IMR-90 (cell line): ENCODE results near the gene ANKRD7. TPM values are rescaled to one million over a fixed set of nuclear protein-coding genes. Genes with fewer than 3 reads are reported as not detected.

ENCODE experiments used
- ATAC-seq: fragments of 200-7000 bp; cut with Tn5 transposase; 2 replicates; pipeline ENCODE4 v1.9.1; 2020; ENCODE audit warnings: low read depth, mild to moderate bottlenecking, moderate library complexity
- BruUV-seq: library from RNA; stranded (reverse); fragments of 400-500 nt; replicated peaks from 2 replicates; lab custom pipeline; 2021; lab: Mats Ljungman, UMichigan
- CTCF ChIA-PET: fragments of 300-600 bp; formaldehyde crosslinking; extraction: SDS; loops from one replicate; lab custom pipeline; 2021; ENCODE audit warnings: antibody characterized with exemption; lab: Yijun Ruan, JAX
- POLR2A ChIA-PET: fragments of 300-600 bp; sonication (Branson Sonifier 250); formaldehyde crosslinking; loops from one replicate; lab custom pipeline; 2022; ENCODE audit warnings: antibody characterized with exemption; ENCODE audit not compliant: unreplicated experiment; lab: Charles Lee
- DNase-seq: peaks from one replicate; pipeline ENCODE4 v3.0.0; 2013
- H2AFZ ChIP-seq: replicated peaks from 2 replicates; pipeline ENCODE3; 2013; ENCODE audit warnings: low read length, mild to moderate bottlenecking; ENCODE audit not compliant: poor library complexity
- H2AK5ac ChIP-seq: 2 replicates; pipeline ENCODE4 v1.6.1; 2013; ENCODE audit warnings: low read depth, low read length, inconsistent platforms
- H2AK9ac ChIP-seq: replicated peaks from 2 replicates; pipeline ENCODE3; 2013; ENCODE audit warnings: mild to moderate bottlenecking, low read depth, low read length, moderate library complexity; ENCODE audit not compliant: poor library complexity
- H2BK120ac ChIP-seq: 2 replicates; pipeline ENCODE4 v1.6.1; 2013; ENCODE audit warnings: low read depth, low read length, inconsistent platforms
- H2BK15ac ChIP-seq: 3 replicates; pipeline ENCODE4 v1.6.1; 2013; ENCODE audit warnings: low read depth, low read length, inconsistent platforms
- H2BK20ac ChIP-seq: 2 replicates; pipeline ENCODE4 v1.6.1; 2013; ENCODE audit warnings: low read depth, mild to moderate bottlenecking, inconsistent platforms, low read length, moderate library complexity
- H2BK5ac ChIP-seq: 2 replicates; pipeline ENCODE4 v1.6.1; 2013; ENCODE audit warnings: mild to moderate bottlenecking, low read depth, low read length, inconsistent platforms; ENCODE audit not compliant: poor library complexity, severe bottlenecking
- H3K14ac ChIP-seq: replicated peaks from 2 replicates; pipeline ENCODE4 v1.6.1; 2013; ENCODE audit warnings: low read depth, low read length, inconsistent platforms
- H3K18ac ChIP-seq: 2 replicates; pipeline ENCODE4 v1.6.1; 2013; ENCODE audit warnings: low read depth, low read length, control low read depth
- H3K23ac ChIP-seq: 2 replicates; pipeline ENCODE4 v1.6.1; 2013; ENCODE audit warnings: low read depth, low read length, inconsistent platforms
- H3K27ac ChIP-seq: 2 replicates; pipeline ENCODE4 v1.5.1; 2013; ENCODE audit warnings: mild to moderate bottlenecking, control low read depth, low read length; ENCODE audit not compliant: insufficient read depth
- H3K27me3 ChIP-seq: 2 replicates; pipeline ENCODE4 v1.6.1; 2013; ENCODE audit warnings: low read length; ENCODE audit not compliant: control insufficient read depth, insufficient read depth
- H3K36me3 ChIP-seq: 2 replicates; pipeline ENCODE4 v1.6.1; 2013; ENCODE audit warnings: low read length, mixed read lengths; ENCODE audit not compliant: control insufficient read depth, insufficient read depth
- H3K4ac ChIP-seq: 2 replicates; pipeline ENCODE4 v1.6.1; 2013; ENCODE audit warnings: low read depth, low read length, inconsistent platforms
- H3K4me1 ChIP-seq: 2 replicates; pipeline ENCODE4 v1.6.1; 2013; ENCODE audit warnings: low read length, mixed read lengths; ENCODE audit not compliant: control insufficient read depth, insufficient read depth
- H3K4me2 ChIP-seq: 2 replicates; pipeline ENCODE4 v1.6.1; 2013; ENCODE audit warnings: low read depth, mild to moderate bottlenecking, control low read depth, low read length, moderate library complexity
- H3K4me3 ChIP-seq: 2 replicates; pipeline ENCODE4 v1.5.1; 2013; ENCODE audit warnings: low read depth, mild to moderate bottlenecking, control low read depth, low read length, moderate library complexity; ENCODE audit not compliant: insufficient read depth
- H3K56ac ChIP-seq: 2 replicates; pipeline ENCODE4 v1.6.1; 2013; ENCODE audit warnings: low read length, inconsistent platforms; ENCODE audit not compliant: insufficient read depth; ENCODE audit errors: extremely low read depth
- H3K79me1 ChIP-seq, 2 experiments: 2 replicates each; pipeline ENCODE4 v1.6.1; 2013; ENCODE audit warnings: low read length in 2 of 2, inconsistent platforms in 1 of 2, low read depth in 1 of 2
- H3K9ac ChIP-seq: 2 replicates; pipeline ENCODE4 v1.6.1; 2013; ENCODE audit warnings: low read depth, low read length, control low read depth
- H3K9me1 ChIP-seq: 2 replicates; pipeline ENCODE4 v1.6.1; 2013; ENCODE audit warnings: low read length, inconsistent platforms; ENCODE audit not compliant: insufficient read depth
- H3K9me3 ChIP-seq: 2 replicates; pipeline ENCODE4 v1.6.1; 2013; ENCODE audit warnings: low read length; ENCODE audit not compliant: control insufficient read depth, insufficient read depth
- H4K20me1 ChIP-seq: 2 replicates; pipeline ENCODE4 v1.6.1; 2013; ENCODE audit warnings: low read length, inconsistent platforms; ENCODE audit not compliant: insufficient read depth
- H4K5ac ChIP-seq: 2 replicates; pipeline ENCODE4 v1.6.1; 2013; ENCODE audit warnings: mild to moderate bottlenecking, low read depth, low read length, control low read depth
- H4K8ac ChIP-seq, 2 experiments: 2 replicates each; pipeline ENCODE4 v1.6.1; 2013; ENCODE audit warnings: low read depth in 2 of 2, low read length in 2 of 2, control low read depth in 1 of 2, inconsistent platforms in 1 of 2
- H4K91ac ChIP-seq: 2 replicates; pipeline ENCODE4 v1.6.1; 2013; ENCODE audit warnings: low read depth, low read length, inconsistent platforms; ENCODE audit not compliant: insufficient read depth
- BHLHE40 ChIP-seq: fragments of 150-350 bp; IDR thresholded peaks from 2 replicates; pipeline ENCODE4 v1.6.1; 2016; ENCODE audit warnings: mild to moderate bottlenecking, low read depth, low read length
- FOS ChIP-seq: fragments of 150-350 bp; IDR thresholded peaks from 2 replicates; pipeline ENCODE4 v1.6.1; 2016; ENCODE audit warnings: low read depth, low read length
- MAFK ChIP-seq: IDR thresholded peaks from 2 replicates; pipeline ENCODE4 v1.6.1; 2012; ENCODE audit warnings: low read depth, low read length, improper control_type of control experiment
- MAZ ChIP-seq: IDR thresholded peaks from 2 replicates; pipeline ENCODE4 v1.6.1; 2012; ENCODE audit warnings: low read depth, mild to moderate bottlenecking, low read length, improper control_type of control experiment, moderate library complexity, borderline replicate concordance
- MXI1 ChIP-seq: IDR thresholded peaks from 2 replicates; pipeline ENCODE4 v1.6.1; 2012; ENCODE audit warnings: low read depth, mild to moderate bottlenecking, low read length, moderate library complexity, borderline replicate concordance
- POLR2A ChIP-seq: IDR thresholded peaks from 2 replicates; pipeline ENCODE4 v1.6.1; 2012; ENCODE audit warnings: mild to moderate bottlenecking, low read depth, low read length
- RAD21 ChIP-seq: IDR thresholded peaks from 2 replicates; pipeline ENCODE4 v1.6.1; 2012; ENCODE audit warnings: low read length, improper control_type of control experiment
- RCOR1 ChIP-seq: IDR thresholded peaks from 2 replicates; pipeline ENCODE4 v1.6.1; 2012; ENCODE audit warnings: mild to moderate bottlenecking, low read length, improper control_type of control experiment; ENCODE audit not compliant: insufficient replicate concordance
- SMC3 ChIP-seq: fragments of 150-350 bp; IDR thresholded peaks from 2 replicates; pipeline ENCODE4 v1.6.1; 2016; ENCODE audit warnings: low read depth, mild to moderate bottlenecking, antibody characterized with exemption, low read length, moderate library complexity
- WGBS, 2 experiments: methylation state at CpG; one replicate each; pipeline versions ENCODE4 v1.1.5 to v1.1.7; 2013; ENCODE audit warnings: missing lambda C conversion rate in 2 of 2; ENCODE audit not compliant: insufficient read length in 1 of 2; ENCODE audit errors: extremely low coverage in 2 of 2; 5-methylcytosine and 5-hydroxymethylcytosine counted together
- dilution Hi-C: fragments of 300-500 bp; cut with HindIII; formaldehyde crosslinking; loops from one replicate; pipeline ENCODE4 v1.14.3; 2018; ENCODE audit warnings: low sequenced_read_pairs; ENCODE audit not compliant: unreplicated experiment
- in situ Hi-C: fragments of 300-500 bp; cut with MboI; formaldehyde crosslinking; loops from 3 replicates; pipeline ENCODE4 v1.14.3; 2019; ENCODE audit warnings: low sequenced_read_pairs, inconsistent platforms, mixed read lengths
- intact Hi-C: fragments of 100-400 bp; cut with micrococcal nuclease; formaldehyde crosslinking; loops from 2 replicates; pipeline ENCODE4 v1.10.0; 2022
- polyA plus RNA-seq, 3 experiments: library from polyadenylated mRNA; depleted of rRNA; stranded (reverse); fragments of >200 nt; gene quantifications; 2 replicates each; pipeline ENCODE4 v1.2.3, GENCODE V29; 2012; ENCODE audit warnings: low replicate concordance in 1 of 3
- total RNA-seq: library from RNA; depleted of rRNA; stranded (reverse); fragments of >200 nt; gene quantifications from 2 replicates; pipeline ENCODE4 v1.2.3, GENCODE V29; 2012
- TF ChIP-seq, protein P1 (sequence below): fragments of 150-350 bp; IDR thresholded peaks from 2 replicates; pipeline ENCODE4 v1.6.1; 2017; ENCODE audit warnings: mild to moderate bottlenecking, antibody characterized with exemption, low read length, low read depth
- TF ChIP-seq, protein P2 (sequence below): fragments of 150-350 bp; IDR thresholded peaks from 2 replicates; pipeline ENCODE4 v1.6.1; 2016; ENCODE audit warnings: low read depth, mild to moderate bottlenecking, low read length, moderate library complexity, borderline replicate concordance
- TF ChIP-seq, protein P3 (sequence below): conservative IDR thresholded peaks from 2 replicates; pipeline ENCODE4 v1.5.1; 2012; ENCODE audit warnings: mild to moderate bottlenecking, low read depth, low read length, improper control_type of control experiment

Gene ANKRD7
- total and polyA plus RNA-seq, 2 of the 4 experiments (the other 2 are of a cell fraction): 0.17 to 0.18 TPM

DNA sequence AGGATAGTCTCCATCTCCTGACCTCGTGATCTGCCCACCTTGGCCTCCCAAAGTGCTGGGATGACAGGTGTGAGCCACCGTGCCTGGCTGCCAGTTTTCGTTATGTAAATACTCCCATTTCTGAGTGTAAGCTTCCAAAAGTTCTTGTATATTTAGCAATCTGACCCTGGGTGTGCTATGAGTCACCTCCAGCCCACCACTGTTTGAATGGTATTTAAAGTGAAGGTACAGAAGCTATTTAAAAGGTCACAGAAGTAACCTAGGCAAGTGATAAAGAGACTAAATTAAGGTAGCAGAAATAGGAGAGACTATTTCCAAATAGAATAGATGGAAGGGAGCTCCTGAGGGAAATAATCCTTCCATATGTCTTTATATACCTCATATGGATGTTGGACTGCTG, 3.9 kb upstream of the ANKRD7 start:
- no peak overlapping the region for H2AK5ac ChIP-seq

More for the DNA sequence above, 3.9 kb upstream of the ANKRD7 start:
- Histone ChIP-seq H4K8ac (no peak overlapping the region), H3K14ac (no peak overlapping the region), H3K23ac (no peak overlapping the region), H3K9ac (no peak overlapping the region), H3K79me1 (no peaks in the 10 kb centered on the region), H4K5ac (no peak overlapping the region), H3K18ac (no peak overlapping the region), H2AK9ac (no peak overlapping the region), H2AFZ (no peak overlapping the region), H4K91ac (no peak overlapping the region), H3K4ac (no peak overlapping the region), H2BK5ac (no peak overlapping the region), H2BK20ac (no peak overlapping the region), H3K56ac (no peak overlapping the region), H2BK15ac (no peak overlapping the region), H3K36me3 (no peaks in the 10 kb centered on the region), H2BK120ac (no peak overlapping the region), H3K4me1 (no peaks in the 10 kb centered on the region), H3K4me2 (no peak overlapping the region), H3K4me3 (no peak overlapping the region), H4K20me1 (no peaks in the 10 kb centered on the region), H3K27me3 (no peaks in the 10 kb centered on the region; the same call in 1 of the 2 replicates), H3K9me3 (no peaks in the 10 kb centered on the region), H3K27ac (no peak overlapping the region), H3K9me1 (no peaks in the 10 kb centered on the region)
- no peak for ATAC-seq
- in situ Hi-C loops: no loop called here
- CTCF ChIA-PET: no interaction called here
- DNase-seq: no peak
- intact Hi-C loops: no loop called here
- TF ChIP-seq FOS (no peak), MAFK (no peak), RAD21 (no peak), SMC3 (no peak), POLR2A (no peak), MAZ (no peak), MXI1 (no peak), RCOR1 (no peak), BHLHE40 (no peak)
- TF ChIP-seq, protein P1, sequence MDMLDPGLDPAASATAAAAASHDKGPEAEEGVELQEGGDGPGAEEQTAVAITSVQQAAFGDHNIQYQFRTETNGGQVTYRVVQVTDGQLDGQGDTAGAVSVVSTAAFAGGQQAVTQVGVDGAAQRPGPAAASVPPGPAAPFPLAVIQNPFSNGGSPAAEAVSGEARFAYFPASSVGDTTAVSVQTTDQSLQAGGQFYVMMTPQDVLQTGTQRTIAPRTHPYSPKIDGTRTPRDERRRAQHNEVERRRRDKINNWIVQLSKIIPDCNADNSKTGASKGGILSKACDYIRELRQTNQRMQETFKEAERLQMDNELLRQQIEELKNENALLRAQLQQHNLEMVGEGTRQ: no peak
- TF ChIP-seq, protein P2, sequence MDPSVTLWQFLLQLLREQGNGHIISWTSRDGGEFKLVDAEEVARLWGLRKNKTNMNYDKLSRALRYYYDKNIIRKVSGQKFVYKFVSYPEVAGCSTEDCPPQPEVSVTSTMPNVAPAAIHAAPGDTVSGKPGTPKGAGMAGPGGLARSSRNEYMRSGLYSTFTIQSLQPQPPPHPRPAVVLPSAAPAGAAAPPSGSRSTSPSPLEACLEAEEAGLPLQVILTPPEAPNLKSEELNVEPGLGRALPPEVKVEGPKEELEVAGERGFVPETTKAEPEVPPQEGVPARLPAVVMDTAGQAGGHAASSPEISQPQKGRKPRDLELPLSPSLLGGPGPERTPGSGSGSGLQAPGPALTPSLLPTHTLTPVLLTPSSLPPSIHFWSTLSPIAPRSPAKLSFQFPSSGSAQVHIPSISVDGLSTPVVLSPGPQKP: no peak
- TF ChIP-seq, protein P3, sequence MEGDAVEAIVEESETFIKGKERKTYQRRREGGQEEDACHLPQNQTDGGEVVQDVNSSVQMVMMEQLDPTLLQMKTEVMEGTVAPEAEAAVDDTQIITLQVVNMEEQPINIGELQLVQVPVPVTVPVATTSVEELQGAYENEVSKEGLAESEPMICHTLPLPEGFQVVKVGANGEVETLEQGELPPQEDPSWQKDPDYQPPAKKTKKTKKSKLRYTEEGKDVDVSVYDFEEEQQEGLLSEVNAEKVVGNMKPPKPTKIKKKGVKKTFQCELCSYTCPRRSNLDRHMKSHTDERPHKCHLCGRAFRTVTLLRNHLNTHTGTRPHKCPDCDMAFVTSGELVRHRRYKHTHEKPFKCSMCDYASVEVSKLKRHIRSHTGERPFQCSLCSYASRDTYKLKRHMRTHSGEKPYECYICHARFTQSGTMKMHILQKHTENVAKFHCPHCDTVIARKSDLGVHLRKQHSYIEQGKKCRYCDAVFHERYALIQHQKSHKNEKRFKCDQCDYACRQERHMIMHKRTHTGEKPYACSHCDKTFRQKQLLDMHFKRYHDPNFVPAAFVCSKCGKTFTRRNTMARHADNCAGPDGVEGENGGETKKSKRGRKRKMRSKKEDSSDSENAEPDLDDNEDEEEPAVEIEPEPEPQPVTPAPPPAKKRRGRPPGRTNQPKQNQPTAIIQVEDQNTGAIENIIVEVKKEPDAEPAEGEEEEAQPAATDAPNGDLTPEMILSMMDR: no peak
- dilution Hi-C loops: no loop called here
- POLR2A ChIA-PET: no interaction called here
- BruUV-seq: no TSS peak
- whole genome bisulfite sequencing, 2 experiments: no CpG with 5 or more reads among the region's 3 CpGs
